Endothelial cell of umbilical vein (primary cell): ENCODE measurements around the gene UBASH3B. TPM values are rescaled to one million over a fixed set of nuclear protein-coding genes. Genes with fewer than 3 reads are reported as not detected.
"Not testable (repeated sequence)": the region's sequence is repeated elsewhere in the genome, so short reads cannot be mapped to it uniquely, and the experiment has no call there.

ENCODE experiments used
- BruUV-seq: library from RNA; stranded (reverse); fragments of 400-500 nt; replicated peaks from 2 replicates; lab custom pipeline; 2021; lab: Mats Ljungman, UMichigan
- CTCF ChIA-PET: fragments of 300-600, 350-600 bp; sonication (Branson Sonifier 250); formaldehyde crosslinking; loops from one replicate; lab custom pipeline; 2021; ENCODE audit warnings: antibody characterized with exemption, inconsistent platforms; lab: Charles Lee
- POLR2A ChIA-PET: fragments of 300-600, 350-600 bp; sonication (Branson Sonifier 250); formaldehyde crosslinking; loops from one replicate; lab custom pipeline; 2021; ENCODE audit warnings: antibody characterized with exemption, inconsistent platforms; lab: Charles Lee
- DNase-seq: peaks from one replicate; pipeline ENCODE4 v3.0.0-alpha.2; 2011; ENCODE audit warnings: low read depth, low spot score
- FAIRE-seq: peaks from 2 replicates; lab custom pipeline; 2011; peaks lifted over from hg19 to GRCh38; lab: Jason Lieb, UNC
- H2AFZ ChIP-seq: 2 replicates; pipeline ENCODE4 v1.6.0; 2012; ENCODE audit warnings: low read depth, low read length, control low read depth, inconsistent platforms
- H3K27ac ChIP-seq: 2 replicates; pipeline ENCODE4 v1.5.1; 2011; ENCODE audit warnings: low read depth, mild to moderate bottlenecking, control low read depth, low read length, moderate library complexity; ENCODE audit not compliant: insufficient read depth
- H3K27me3 ChIP-seq, 2 experiments: 2 replicates each; pipeline versions ENCODE4 v1.6.0 to v1.6.1; 2011; ENCODE audit warnings: low read length in 2 of 2, mixed read lengths in 1 of 2; ENCODE audit not compliant: control insufficient read depth in 2 of 2, insufficient read depth in 2 of 2
- H3K36me3 ChIP-seq, 2 experiments: 2 replicates in 1 of 2; 3 replicates in 1 of 2; pipeline ENCODE4 v1.5.1; 2011; ENCODE audit warnings: low read length in 2 of 2, mild to moderate bottlenecking in 1 of 2, moderate library complexity in 1 of 2; ENCODE audit not compliant: control insufficient read depth in 2 of 2, insufficient read depth in 2 of 2; ENCODE audit errors: extremely low read depth in 1 of 2
- H3K4me1 ChIP-seq: 3 replicates; pipeline ENCODE4 v1.5.1; 2011; ENCODE audit warnings: mild to moderate bottlenecking, low read length; ENCODE audit not compliant: control insufficient read depth, insufficient read depth; ENCODE audit errors: extremely low read depth
- H3K4me2 ChIP-seq: 2 replicates; pipeline ENCODE4 v1.6.1; 2011; ENCODE audit warnings: low read length, control low read depth, mixed read lengths; ENCODE audit not compliant: insufficient read depth
- H3K4me3 ChIP-seq, 3 experiments: fragments of 200-600 bp in 1 of 3; sonication (generic), shearing (Covaris generic) in 1 of 3; replicated peaks in 1 of 3; 2 replicates each; pipeline ENCODE4 v1.5.1; 2011 to 2016; ENCODE audit warnings: control low read depth in 3 of 3, low read length in 3 of 3, mild to moderate bottlenecking in 2 of 3, inconsistent platforms in 1 of 3, low read depth in 1 of 3, moderate library complexity in 1 of 3; ENCODE audit not compliant: insufficient read depth in 1 of 3
- H3K79me2 ChIP-seq: 2 replicates; pipeline ENCODE4 v1.6.0; 2012; ENCODE audit warnings: low read length, inconsistent platforms; ENCODE audit not compliant: control insufficient read depth, insufficient read depth
- H3K9ac ChIP-seq: replicated peaks from 2 replicates; pipeline ENCODE3; 2011; ENCODE audit warnings: low read length, control low read depth; ENCODE audit not compliant: insufficient read depth; ENCODE audit errors: extremely low read depth
- H3K9me1 ChIP-seq: replicated peaks from 3 replicates; pipeline ENCODE4 v1.6.0; 2011; ENCODE audit warnings: mild to moderate bottlenecking, low read length; ENCODE audit not compliant: control insufficient read depth, insufficient read depth; ENCODE audit errors: extremely low read depth
- H3K9me3 ChIP-seq: replicated peaks from 2 replicates; pipeline ENCODE4 v1.5.1; 2012; ENCODE audit warnings: low read length, inconsistent platforms; ENCODE audit not compliant: control insufficient read depth, insufficient read depth
- H4K20me1 ChIP-seq: replicated peaks from 2 replicates; pipeline ENCODE3; 2011; ENCODE audit warnings: mild to moderate bottlenecking, low read length; ENCODE audit not compliant: control insufficient read depth, insufficient read depth; ENCODE audit errors: extremely low read depth
- EZH2 ChIP-seq: IDR thresholded peaks from 2 replicates; pipeline ENCODE4 v1.6.1; 2012; ENCODE audit warnings: borderline replicate concordance, low read depth, mild to moderate bottlenecking, moderate library complexity, low read length, inconsistent platforms; ENCODE audit not compliant: severe bottlenecking
- FOS ChIP-seq: IDR thresholded peaks from 2 replicates; pipeline ENCODE4 v1.6.1; 2011; ENCODE audit warnings: mild to moderate bottlenecking, low read length, moderate library complexity, borderline replicate concordance; ENCODE audit not compliant: insufficient read depth
- GATA2 ChIP-seq: IDR thresholded peaks from 2 replicates; pipeline ENCODE4 v1.7.0; 2011; ENCODE audit warnings: low read depth, mild to moderate bottlenecking, moderate library complexity, mixed read lengths, low read length; ENCODE audit not compliant: insufficient read length, insufficient read depth
- MAX ChIP-seq: IDR thresholded peaks from 2 replicates; pipeline ENCODE4 v1.6.1; 2011; ENCODE audit not compliant: insufficient read depth, insufficient read length
- MYC ChIP-seq: IDR thresholded peaks from one replicate; pipeline ENCODE4 v1.6.1; 2011; ENCODE audit warnings: mild to moderate bottlenecking, low read depth, low read length
- dilution Hi-C: fragments of 300-500 bp; cut with MboI; formaldehyde crosslinking; loops from one replicate; pipeline ENCODE4 v1.15.0; 2019; ENCODE audit warnings: low sequenced_read_pairs; ENCODE audit not compliant: extremely low pct_ligation_motif_present
- intact Hi-C: fragments of 100-400 bp; cut with micrococcal nuclease; formaldehyde crosslinking; loops from one replicate; pipeline ENCODE4 v1.10.0; 2022
- polyA plus RNA-seq, 4 experiments: library from polyadenylated mRNA; depleted of rRNA in 3 of 4; stranded (reverse) in 3 of 4; unstranded in 1 of 4; fragments of >200 nt; gene quantifications; 2 replicates each; pipeline versions ENCODE4 v1.2.1 to v1.2.3, GENCODE V29; 2011 to 2012; ENCODE audit warnings: missing spikeins in 1 of 4
- total RNA-seq: library from RNA; stranded (reverse); gene quantifications from 2 replicates; pipeline ENCODE4 v1.2.3, GENCODE V29; 2021

UBASH3B gene
- total and polyA plus RNA-seq, 2 donors (not counting 3 experiments of a cell fraction or from before 2014, with no cell fraction given): 23.7 to 38.1 TPM

- CTCF ChIA-PET: interaction anchor here (1.0 kb wide), 1 partner anchor 244 kb away, joined by 3 read pairs; no protein-coding TSS in a partner anchor
- no peak for TF ChIP-seq FOS
- no peak for TF ChIP-seq EZH2
- no peak for TF ChIP-seq GATA2
- TF ChIP-seq MAX: no peak
- no peak for TF ChIP-seq MYC
- dilution Hi-C loops: no loop called here
- Histone ChIP-seq H3K4me3 (no peak overlapping the region), H3K9ac (no peak overlapping the region), H3K4me1 (no peaks in the 10 kb centered on the region), H3K27me3 (peaks cover 0 to 3% of the 10 kb centered on the region in 2 experiments), H3K79me2 (no peaks in the 10 kb centered on the region), H3K36me3 (no peaks in the 10 kb centered on the region), H4K20me1 (no peaks in the 10 kb centered on the region), H2AFZ (no peak overlapping the region), H3K27ac (no peak overlapping the region), H3K4me2 (no peak overlapping the region), H3K9me3 (no peaks in the 10 kb centered on the region), H3K9me1 (no peaks in the 10 kb centered on the region)
- intact Hi-C loops: no loop called here
- DNase-seq (no peak), FAIRE-seq (no peak)
- no TSS peak for BruUV-seq
- POLR2A ChIA-PET: no interaction called here
Measured at GRCh38 chr11:122619757-122620156, 35.8 kb upstream of the UBASH3B start.

- H4K20me1 ChIP-seq, H3K27me3 ChIP-seq, H3K9me3 ChIP-seq, POLR2A ChIA-PET, H3K9ac ChIP-seq, FAIRE-seq, BruUV-seq, H3K79me2 ChIP-seq, H3K9me1 ChIP-seq, H3K4me1 ChIP-seq, H3K27ac ChIP-seq, intact Hi-C loops, dilution Hi-C loops, H3K4me3 ChIP-seq, DNase-seq, H2AFZ ChIP-seq, H3K36me3 ChIP-seq, H3K4me2 ChIP-seq: not testable (repeated sequence)
- CTCF ChIA-PET: interaction anchor here (0.6 to 16.3 kb wide), 5 partner anchors 160 to 430 kb away, joined by 3 to 720 read pairs (median 3); no protein-coding TSS in a partner anchor
Measured at GRCh38 chr11:122625501-122625900, 30.0 kb upstream of the UBASH3B start.
